ENCODE data around the gene ARSA. TPM values are rescaled to one million over a fixed set of nuclear protein-coding genes. Genes with fewer than 3 reads are reported as not detected.

ARSA gene
- polyA plus RNA-seq, 1 of the 3 experiments (the other 2 are of a cell fraction) = 34.2 TPM

DNA sequence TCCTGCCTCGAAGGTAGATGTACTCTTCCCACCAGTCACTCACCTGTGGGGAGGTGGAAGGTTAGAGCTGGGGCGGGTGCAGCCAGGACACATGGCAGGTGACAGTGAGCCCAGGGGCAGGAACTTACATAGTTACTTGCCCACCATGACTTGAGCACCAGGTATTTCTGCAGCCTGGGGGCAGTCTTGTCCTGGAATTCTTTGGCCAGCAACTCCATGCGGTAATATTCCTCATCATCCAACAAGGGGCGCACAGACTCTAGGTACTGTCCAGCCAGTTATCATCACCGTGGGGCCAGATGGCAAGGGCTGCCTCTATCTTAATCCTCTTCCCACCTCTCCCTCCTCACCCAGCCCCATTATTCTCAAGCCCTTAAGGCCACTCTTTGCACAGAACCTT lies 51.9 kb downstream of the ARSA start (continued):
- no peak for TF ChIP-seq RXRA (IDR thresholded peaks at IDR 0.05; ENCODE audit: borderline replicate concordance, low read depth)

DNA sequence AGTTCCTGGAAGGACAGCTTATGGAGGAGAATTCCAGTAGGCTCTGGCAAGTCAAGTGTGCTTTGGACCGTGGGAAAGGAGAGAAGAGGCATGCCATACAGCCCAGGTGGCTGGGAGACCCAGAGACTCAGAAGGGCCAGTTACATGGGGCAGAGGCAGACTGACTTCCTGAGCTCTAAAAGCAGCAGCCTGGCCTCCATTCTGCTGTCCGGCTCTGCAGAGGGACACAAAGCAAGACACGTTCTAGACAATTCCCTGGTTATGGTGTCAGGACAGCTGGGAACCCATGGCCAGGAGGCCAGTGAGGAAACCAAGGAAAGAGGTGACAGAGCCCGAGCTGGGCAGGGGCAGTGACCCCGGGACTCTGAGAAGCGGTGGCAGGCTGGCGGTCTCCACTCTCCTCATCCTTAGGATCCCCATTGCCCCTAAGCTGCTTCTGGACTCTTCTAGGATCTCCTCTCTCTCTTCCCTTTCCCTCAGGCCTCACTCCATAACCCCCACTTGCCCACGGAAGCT lies 52.5 kb downstream of the ARSA start:
- CTCF ChIA-PET = interaction anchor here (1.1 to 9.0 kb wide), 4 partner anchors 11 to 50 kb away, joined by 3 to 73 read pairs (median 10); partner anchors contain the start of genes SCO2 and SYCE3
- Histone ChIP-seq H3K79me2 (ENCODE audit: insufficient read depth) (no peaks in the 10 kb centered on the region), H3K4me3 (ENCODE audit: low read depth in 2 of 2, low read length in 1 of 2) (no peak overlapping the region), H3K9ac (no peak overlapping the region), H2AFZ (ENCODE audit: low read depth) (no peak overlapping the region), H3K9me3 (no peaks in the 10 kb centered on the region), H3K4me2 (no peak overlapping the region), H3K27me3 (ENCODE audit: insufficient read depth) (no peaks in the 10 kb centered on the region), H3F3A (replicated peaks; ENCODE audit: insufficient read depth) (no peaks in the 10 kb centered on the region), H3K36me3 (replicated peaks in 1 of 2; ENCODE audit: control insufficient read depth in 1 of 2, insufficient read depth in 2 of 2, low read length in 1 of 2) (peaks cover 0 to 71% of the 10 kb centered on the region in 2 experiments), H3K27ac (ENCODE audit: low read depth in 2 of 2, low read length in 1 of 2) (no peak overlapping the region), H3K9me2 (no peaks in the 10 kb centered on the region), H3K4me1 (ENCODE audit: control insufficient read depth in 1 of 2, insufficient read depth in 2 of 2, low read depth in 1 of 2, low read length in 1 of 2) (no peaks in the 10 kb centered on the region), H4K20me1 (ENCODE audit: insufficient read depth) (no peaks in the 10 kb centered on the region)
- no peak for DNase-seq
- POLR2A ChIA-PET = interaction anchor here (1.2 kb wide), 1 partner anchor 11 kb away, joined by 7 read pairs; no protein-coding TSS in a partner anchor
- TF ChIP-seq USF2 (IDR thresholded peaks at IDR 0.05; ENCODE audit: borderline replicate concordance, low read depth, low read length) = no peak
- 93% methylated on average over 8 of the region's 8 CpGs for WGBS (ENCODE audit: low lambda C conversion rate)

Small RNA genes within 50 kb of the gene (small RNA-seq; reads per million reads assigned to genes)
- gene RF00019 = 0 reads per million in 7 experiments

Other genes starting within 250 kb of the ARSA start
- 24.2 and 29.1 TPM in 2 replicates for gene SBF1, start 153.1 kb downstream of the ARSA start, polyA plus RNA-seq (2012; rRNA removed)
- gene ADM2, start 146.6 kb downstream of the ARSA start, polyA plus RNA-seq (2012; rRNA removed) = 0.49 and 0.61 TPM in 2 replicates
- 0.05 and 0.06 TPM in 2 replicates for gene MIOX, start 141.3 kb downstream of the ARSA start, polyA plus RNA-seq (2012; rRNA removed)
- 34.3 and 42.8 TPM in 2 replicates for gene LMF2, start 120.5 kb downstream of the ARSA start, polyA plus RNA-seq (2012; rRNA removed)
- 21.1 and 22.4 TPM in 2 replicates for gene NCAPH2, start 119.9 kb downstream of the ARSA start, polyA plus RNA-seq (2012; rRNA removed)
- gene SCO2, start 102.6 kb downstream of the ARSA start, polyA plus RNA-seq (2012; rRNA removed) = 3.2 and 4.0 TPM in 2 replicates
- gene TYMP, start 98.1 kb downstream of the ARSA start, polyA plus RNA-seq (2012; rRNA removed) = 1.1 and 1.7 TPM in 2 replicates
- gene KLHDC7B, start 82.3 kb downstream of the ARSA start, polyA plus RNA-seq (2012; rRNA removed) = 0.03 and 0.07 TPM in 2 replicates
- 2.1 and 3.6 TPM in 2 replicates for gene SYCE3, start 65.2 kb downstream of the ARSA start, polyA plus RNA-seq (2012; rRNA removed)
- 33.2 and 40.4 TPM in 2 replicates for gene CPT1B, start 49.7 kb downstream of the ARSA start, polyA plus RNA-seq (2012; rRNA removed)
- gene CHKB, start 45.3 kb downstream of the ARSA start, polyA plus RNA-seq (2012; rRNA removed) = 39.6 and 57.4 TPM in 2 replicates
- gene MAPK8IP2, start 27.4 kb downstream of the ARSA start, polyA plus RNA-seq (2012; rRNA removed) = 2.3 and 2.7 TPM in 2 replicates
- 0.88 and 1.5 TPM in 2 replicates for gene SHANK3, start 44.7 kb upstream of the ARSA start, polyA plus RNA-seq (2012; rRNA removed)
- 0.08 and 0.15 TPM in 2 replicates for gene ACR, start 110.1 kb upstream of the ARSA start, polyA plus RNA-seq (2012; rRNA removed)
- 61.7 and 72.9 TPM in 2 replicates for gene RABL2B, start 155.5 kb upstream of the ARSA start, polyA plus RNA-seq (2012; rRNA removed)